Activated CD8-positive, alpha-beta memory T cell treated with anti-CD3 and anti-CD28 coated beads, Interleukin-2, amount 10 ng/mL, durations not matched to agents 7 days and 5 days (primary cell): Measurements from ENCODE around the gene CMBL. TPM values are rescaled to one million over a fixed set of nuclear protein-coding genes. Genes with fewer than 3 reads are reported as not detected.
"Not testable (repeated sequence)": the region's sequence is repeated elsewhere in the genome, so short reads cannot be mapped to it uniquely, and the experiment has no call there.

ENCODE experiments used
- ATAC-seq: fragments of 150-1000 bp; cut with Tn5 transposase; one replicate; pipeline ENCODE4 v1.10.0; 2021; ENCODE audit warnings: moderate library complexity
- CTCF ChIA-PET: fragments of 350-600 bp; sonication (Branson Sonifier 250); formaldehyde crosslinking; loops from one replicate; lab custom pipeline; 2021; ENCODE audit warnings: antibody characterized with exemption; lab: Charles Lee
- DNase-seq: peaks from one replicate; pipeline ENCODE4 v3.0.0-alpha.2; 2020
- H3K27ac Mint-ChIP-seq: one replicate; pipeline ENCODE4 v1.8.0; 2021; ENCODE audit warnings: mild to moderate bottlenecking, mixed read lengths
- H3K27me3 Mint-ChIP-seq: one replicate; pipeline ENCODE4 v1.8.0; 2021; ENCODE audit warnings: mixed read lengths
- H3K36me3 Mint-ChIP-seq: one replicate; pipeline ENCODE4 v1.8.0; 2021; ENCODE audit warnings: mild to moderate bottlenecking, mixed read lengths
- H3K4me1 Mint-ChIP-seq: one replicate; pipeline ENCODE4 v1.8.0; 2021; ENCODE audit warnings: mixed read lengths
- H3K4me3 Mint-ChIP-seq: one replicate; pipeline ENCODE4 v1.8.0; 2021; ENCODE audit warnings: mild to moderate bottlenecking, moderate library complexity, mixed read lengths
- H3K9me3 Mint-ChIP-seq: one replicate; pipeline ENCODE4 v1.8.0; 2022; ENCODE audit warnings: low read depth, mixed read lengths
- total RNA-seq, 2 experiments: library from RNA; stranded (reverse); gene quantifications; one replicate each; pipeline ENCODE4 v1.2.3, GENCODE V29; 2021

CMBL gene
- total RNA-seq, 2 experiments from 2014 or later: 2.7 to 3.2 TPM

GRCh38 chr5:10295619-10296326, 11.9 kb downstream of the CMBL start:
- no peak overlapping the region for H3K4me3 Mint-ChIP-seq
- no peak for ATAC-seq
- no peak overlapping the region for H3K27ac Mint-ChIP-seq
- peaks cover 9% of the 10 kb centered on the region for H3K27me3 Mint-ChIP-seq
- H3K9me3 Mint-ChIP-seq: no peaks in the 10 kb centered on the region
- no peak for DNase-seq
- H3K4me1 Mint-ChIP-seq: peaks cover 3% of the 10 kb centered on the region
- CTCF ChIA-PET: interaction anchor here (1.0 to 2.2 kb wide), 2 partner anchors 9 to 12 kb away, joined by 3 to 11 read pairs; no protein-coding TSS in a partner anchor
- H3K36me3 Mint-ChIP-seq: no peaks in the 10 kb centered on the region

GRCh38 chr5:10293907-10294662, 13.6 kb downstream of the CMBL start:
- Mint-ChIP-seq H3K4me1 (peaks cover 3% of the 10 kb centered on the region), H3K4me3 (no peak overlapping the region), H3K36me3 (no peaks in the 10 kb centered on the region), H3K27ac (no peak overlapping the region), H3K9me3 (no peaks in the 10 kb centered on the region), H3K27me3 (peaks cover 5% of the 10 kb centered on the region)
- CTCF ChIA-PET: interaction anchor here (2.2 kb wide), 1 partner anchor 10 kb away, joined by 11 read pairs; no protein-coding TSS in a partner anchor
- no peak for DNase-seq
- ATAC-seq: no peak

- no peak for ATAC-seq
- CTCF ChIA-PET: interaction anchor here (1.4 kb wide), 1 partner anchor 8 kb away, joined by 8 read pairs; no protein-coding TSS in a partner anchor
- Mint-ChIP-seq H3K27ac (no peak overlapping the region), H3K27me3 (peaks cover 5% of the 10 kb centered on the region), H3K36me3 (no peaks in the 10 kb centered on the region), H3K4me1 (peaks cover 9% of the 10 kb centered on the region), H3K9me3 (no peaks in the 10 kb centered on the region), H3K4me3 (no peak overlapping the region)
- no peak for DNase-seq
Measured at GRCh38 chr5:10291692-10292339, 15.9 kb downstream of the CMBL start.

- no peak for ATAC-seq
- H3K27me3 Mint-ChIP-seq: peaks cover 5% of the 10 kb centered on the region
- no peak overlapping the region for H3K27ac Mint-ChIP-seq
- H3K36me3 Mint-ChIP-seq: no peaks in the 10 kb centered on the region
- peaks cover 6% of the 10 kb centered on the region for H3K4me1 Mint-ChIP-seq
- no peak overlapping the region for H3K4me3 Mint-ChIP-seq
- H3K9me3 Mint-ChIP-seq: no peaks in the 10 kb centered on the region
- no peak for DNase-seq
- CTCF ChIA-PET: no interaction called here
Measured at GRCh38 chr5:10290438-10290837, 17.3 kb downstream of the CMBL start.

- Mint-ChIP-seq H3K27ac (no peak overlapping the region), H3K36me3 (no peaks in the 10 kb centered on the region), H3K4me3 (no peak overlapping the region), H3K4me1 (peaks cover 7% of the 10 kb centered on the region), H3K9me3 (no peaks in the 10 kb centered on the region), H3K27me3 (peaks cover 5% of the 10 kb centered on the region)
- DNase-seq (no peak), ATAC-seq (no peak)
- CTCF ChIA-PET: no interaction called here
Measured at GRCh38 chr5:10289991-10290390, 17.7 kb downstream of the CMBL start.

GRCh38 chr5:10289353-10289752, 18.3 kb downstream of the CMBL start:
- peaks cover 5% of the 10 kb centered on the region for H3K27me3 Mint-ChIP-seq
- H3K4me3 Mint-ChIP-seq: no peak overlapping the region
- CTCF ChIA-PET: no interaction called here
- H3K36me3 Mint-ChIP-seq: no peaks in the 10 kb centered on the region
- ATAC-seq (no peak), DNase-seq (no peak)
- H3K27ac Mint-ChIP-seq: no peak overlapping the region
- H3K9me3 Mint-ChIP-seq: no peaks in the 10 kb centered on the region
- peaks cover 9% of the 10 kb centered on the region for H3K4me1 Mint-ChIP-seq

GRCh38 chr5:10288592-10289219, 19.0 kb downstream of the CMBL start:
- Mint-ChIP-seq H3K4me3 (no peak overlapping the region), H3K27ac (no peak overlapping the region), H3K27me3 (peaks cover 2% of the 10 kb centered on the region), H3K36me3 (no peaks in the 10 kb centered on the region), H3K4me1 (peaks cover 16% of the 10 kb centered on the region), H3K9me3 (no peaks in the 10 kb centered on the region)
- CTCF ChIA-PET: no interaction called here
- DNase-seq: no peak
- ATAC-seq: no peak

- H3K36me3 Mint-ChIP-seq: no peaks in the 10 kb centered on the region
- H3K27ac Mint-ChIP-seq: no peak overlapping the region
- ATAC-seq (no peak), DNase-seq (no peak)
- H3K4me3 Mint-ChIP-seq: no peak overlapping the region
- no peaks in the 10 kb centered on the region for H3K9me3 Mint-ChIP-seq
- no peaks in the 10 kb centered on the region for H3K27me3 Mint-ChIP-seq
- peaks cover 19% of the 10 kb centered on the region for H3K4me1 Mint-ChIP-seq
- CTCF ChIA-PET: no interaction called here
Measured at GRCh38 chr5:10286862-10287227, 20.9 kb downstream of the CMBL start.

- no peak overlapping the region for H3K27ac Mint-ChIP-seq
- CTCF ChIA-PET: interaction anchor here (0.8 to 0.9 kb wide), 2 partner anchors 9 to 82 kb away, joined by 3 read pairs; no protein-coding TSS in a partner anchor
- peaks cover 19% of the 10 kb centered on the region for H3K4me1 Mint-ChIP-seq
- no peaks in the 10 kb centered on the region for H3K27me3 Mint-ChIP-seq
- no peak for ATAC-seq
- H3K4me3 Mint-ChIP-seq: no peak overlapping the region
- H3K36me3 Mint-ChIP-seq: no peaks in the 10 kb centered on the region
- H3K9me3 Mint-ChIP-seq: no peaks in the 10 kb centered on the region
- no peak for DNase-seq
Measured at GRCh38 chr5:10286162-10286861, 21.4 kb downstream of the CMBL start.

GRCh38 chr5:10285362-10285761, 22.3 kb downstream of the CMBL start:
- H3K9me3 Mint-ChIP-seq, H3K27ac Mint-ChIP-seq, ATAC-seq, H3K4me3 Mint-ChIP-seq, H3K27me3 Mint-ChIP-seq, DNase-seq, H3K36me3 Mint-ChIP-seq: not testable (repeated sequence)
- H3K4me1 Mint-ChIP-seq: peaks cover 19% of the 10 kb centered on the region
- CTCF ChIA-PET: interaction anchor here (0.8 kb wide), 1 partner anchor 83 kb away, joined by 3 read pairs; no protein-coding TSS in a partner anchor

GRCh38 chr5:10283927-10284635, 23.6 kb downstream of the CMBL start:
- CTCF ChIA-PET: interaction anchor here (0.6 to 1.9 kb wide), 42 partner anchors 9 to 406 kb away, joined by 3 to 14 read pairs (median 5); partner anchors contain the start of gene MARCHF6
- Mint-ChIP-seq H3K9me3 (no peaks in the 10 kb centered on the region), H3K27me3 (no peaks in the 10 kb centered on the region), H3K36me3 (no peaks in the 10 kb centered on the region), H3K27ac (peak overlapping the region; percentile 54), H3K4me1 (peaks cover 19% of the 10 kb centered on the region), H3K4me3 (no peak overlapping the region)
- peak; percentile 87 for DNase-seq
- peak; percentile 100 for ATAC-seq
